Spleen (tissue), 7 donors: ENCODE data around the gene SLC26A6.

Experiments used
- CTCF ChIP-seq, 11 experiments: fragments of 200-600 bp in 7 of 11; fragments of 450-650 bp in 4 of 11; sonication (generic) in 4 of 11; IDR thresholded peaks in 8 of 11; conservative IDR thresholded peaks in 3 of 11; 1 replicate in 7 of 11; 2 replicates in 4 of 11; pipeline versions ENCODE4 v1.4.0 to v1.8.0; 2016 to 2021; ENCODE audit warnings: antibody characterized with exemption in 11 of 11, inconsistent platforms in 4 of 11, mild to moderate bottlenecking in 1 of 11
- POLR2AphosphoS5 ChIP-seq, 3 donors: sonication (generic); formaldehyde crosslinking; IDR thresholded peaks; one replicate each; pipeline ENCODE4 v1.5.1; 2017; ENCODE audit warnings: antibody characterized with exemption in 3 of 3
- donor health status: DM: no; HTN: no; CAD: no; lungs with moderate emphysema.
- donor health status: DM: no; HTN: no; CAD: no.
- donor health status: DM: no; HTN: no; CAD: no.

GRCh38 chr3:48650723-48651122 is 15.5 kb upstream of the SLC26A6 start:
- TF ChIP-seq CTCF (IDR thresholded peaks at IDR 0.05 in 8 of 11, conservative IDR thresholded peaks at IDR 0.05 in 3 of 11), result no peak
- no peak for TF ChIP-seq POLR2AphosphoS5 (IDR thresholded peaks at IDR 0.05)
